ENCODE results near the gene MLLT10. TPM values are rescaled to one million over a fixed set of nuclear protein-coding genes. Genes with fewer than 3 reads are reported as not detected.

Gene MLLT10
- total RNA-seq, 1 donor from 2014 or later: 58.1 TPM

- no peak for TF ChIP-seq CTCF (conservative IDR thresholded peaks at IDR 0.05)
Observed at GRCh38 chr10:21744223-21744622, 210.2 kb downstream of the MLLT10 start.

GRCh38 chr10:21746118-21746517, 212.1 kb downstream of the MLLT10 start:
- peaks cover 32% of the 10 kb centered on the region for H3K36me3 Mint-ChIP-seq (ENCODE audit: low read depth)
- peaks cover 10% of the 10 kb centered on the region for H3K4me1 Mint-ChIP-seq
- H3K4me3 Mint-ChIP-seq: peak overlapping the region; percentile 25
- H3K27ac Mint-ChIP-seq (ENCODE audit: unreplicated experiment): peak overlapping the region; percentile 48
- no peaks in the 10 kb centered on the region for H3K9me3 Mint-ChIP-seq
- H3K27me3 Mint-ChIP-seq (ENCODE audit: low read depth): no peaks in the 10 kb centered on the region
- no peak for TF ChIP-seq CTCF (conservative IDR thresholded peaks at IDR 0.05)
- no peak for DNase-seq (ENCODE audit: low read depth, low spot score)

More at GRCh38 chr10:21744223-21744622, 210.2 kb downstream of the MLLT10 start:
- H3K27me3 Mint-ChIP-seq (ENCODE audit: low read depth): no peaks in the 10 kb centered on the region
- H3K9me3 Mint-ChIP-seq: no peaks in the 10 kb centered on the region
- peaks cover 10% of the 10 kb centered on the region for H3K4me1 Mint-ChIP-seq
- no peak overlapping the region for H3K4me3 Mint-ChIP-seq
- peaks cover 37% of the 10 kb centered on the region for H3K36me3 Mint-ChIP-seq (ENCODE audit: low read depth)
- H3K27ac Mint-ChIP-seq (ENCODE audit: unreplicated experiment): no peak overlapping the region
- no peak for DNase-seq (ENCODE audit: low read depth, low spot score)

- Mint-ChIP-seq H3K27me3 (ENCODE audit: low read depth) (no peaks in the 10 kb centered on the region), H3K4me1 (peaks cover 4% of the 10 kb centered on the region), H3K36me3 (ENCODE audit: low read depth) (peaks cover 26% of the 10 kb centered on the region), H3K27ac (ENCODE audit: unreplicated experiment) (peak overlapping the region; percentile 83), H3K4me3 (peak overlapping the region; percentile 56), H3K9me3 (no peaks in the 10 kb centered on the region)
- no peak for DNase-seq (ENCODE audit: low read depth, low spot score)
- no peak for TF ChIP-seq CTCF (conservative IDR thresholded peaks at IDR 0.05)
Observed at GRCh38 chr10:21747809-21748208, 213.8 kb downstream of the MLLT10 start.

GRCh38 chr10:21749788-21750187, 215.8 kb downstream of the MLLT10 start:
- peaks cover 8% of the 10 kb centered on the region for H3K4me1 Mint-ChIP-seq
- DNase-seq (ENCODE audit: low read depth, low spot score): no peak
- no peak for TF ChIP-seq CTCF (conservative IDR thresholded peaks at IDR 0.05)
- H3K36me3 Mint-ChIP-seq (ENCODE audit: low read depth): peaks cover 22% of the 10 kb centered on the region
- H3K27ac Mint-ChIP-seq (ENCODE audit: unreplicated experiment): no peak overlapping the region
- no peaks in the 10 kb centered on the region for H3K27me3 Mint-ChIP-seq (ENCODE audit: low read depth)
- no peaks in the 10 kb centered on the region for H3K9me3 Mint-ChIP-seq
- H3K4me3 Mint-ChIP-seq: no peak overlapping the region

GRCh38 chr10:21750424-21750823, 216.4 kb downstream of the MLLT10 start:
- no peak for DNase-seq (ENCODE audit: low read depth, low spot score)
- H3K36me3 Mint-ChIP-seq (ENCODE audit: low read depth): peaks cover 22% of the 10 kb centered on the region

More at GRCh38 chr10:21750424-21750823, 216.4 kb downstream of the MLLT10 start:
- no peaks in the 10 kb centered on the region for H3K9me3 Mint-ChIP-seq
- H3K4me3 Mint-ChIP-seq: peak overlapping the region; percentile 47
- no peak for TF ChIP-seq CTCF (conservative IDR thresholded peaks at IDR 0.05)
- peak overlapping the region; percentile 70 for H3K27ac Mint-ChIP-seq (ENCODE audit: unreplicated experiment)
- H3K4me1 Mint-ChIP-seq: peaks cover 8% of the 10 kb centered on the region
- no peaks in the 10 kb centered on the region for H3K27me3 Mint-ChIP-seq (ENCODE audit: low read depth)
